ENCODE data around the gene TIGIT.
"Not testable (repeated sequence)": the region's sequence is repeated elsewhere in the genome, so short reads cannot be mapped to it uniquely, and the experiment has no call there.

Gene TIGIT

DNA sequence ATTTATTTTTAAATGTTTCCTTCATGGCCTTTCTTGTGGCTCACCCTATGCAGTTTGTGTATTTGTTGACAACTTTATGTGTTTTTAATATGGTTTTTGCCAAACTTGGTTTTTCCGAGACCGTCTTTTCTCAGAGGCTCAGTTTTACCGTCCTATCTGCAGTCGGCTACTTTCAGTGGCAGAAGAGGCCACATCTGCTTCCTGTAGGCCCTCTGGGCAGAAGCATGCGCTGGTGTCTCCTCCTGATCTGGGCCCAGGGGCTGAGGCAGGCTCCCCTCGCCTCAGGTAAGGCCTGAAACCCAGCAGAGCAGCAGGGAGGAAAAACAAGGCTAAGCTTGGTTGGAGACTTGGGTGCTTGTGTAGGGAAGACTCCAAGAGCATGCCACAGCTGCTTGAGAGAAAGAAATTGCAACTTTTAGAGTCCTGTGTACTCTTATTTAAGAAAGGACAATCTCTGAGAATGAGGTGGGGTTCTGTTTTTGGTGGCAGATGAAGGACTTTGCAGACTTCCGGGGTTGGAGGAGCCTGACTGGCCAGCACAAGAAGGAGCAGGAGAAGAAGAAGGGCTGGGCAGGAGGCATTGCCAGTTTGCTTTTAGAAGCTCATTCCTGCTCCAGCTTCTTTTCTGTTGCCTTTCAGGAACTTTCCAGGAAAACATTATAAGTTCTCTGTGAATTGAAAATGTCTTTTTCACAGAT, at the start of gene TIGIT:
Gene TIGIT (plus strand): TSS at position 191 of the 698 bp plus-strand sequence. CDS start 34 bp downstream, at position 225.
- DNase-seq: no peak

DNA sequence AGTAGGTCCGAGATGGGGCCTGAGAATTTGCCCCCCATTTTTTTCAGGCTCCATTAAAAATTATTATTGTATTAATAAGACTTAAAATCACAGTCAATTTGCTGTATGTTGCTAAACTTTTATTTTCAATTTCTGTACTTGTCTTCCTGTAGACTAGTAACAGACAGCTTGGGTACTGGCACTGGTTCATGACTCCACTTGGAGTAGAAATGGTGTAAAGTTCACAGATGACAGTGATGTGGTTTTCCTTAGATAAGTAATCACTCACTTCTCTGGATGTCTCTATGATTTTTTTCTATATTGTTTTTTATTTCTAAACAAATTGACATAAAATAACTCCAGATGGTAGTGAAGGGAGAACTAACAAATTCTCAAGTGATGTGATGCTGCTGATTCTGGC, 40.9 kb upstream of the TIGIT start:
- no peak for DNase-seq

DNA sequence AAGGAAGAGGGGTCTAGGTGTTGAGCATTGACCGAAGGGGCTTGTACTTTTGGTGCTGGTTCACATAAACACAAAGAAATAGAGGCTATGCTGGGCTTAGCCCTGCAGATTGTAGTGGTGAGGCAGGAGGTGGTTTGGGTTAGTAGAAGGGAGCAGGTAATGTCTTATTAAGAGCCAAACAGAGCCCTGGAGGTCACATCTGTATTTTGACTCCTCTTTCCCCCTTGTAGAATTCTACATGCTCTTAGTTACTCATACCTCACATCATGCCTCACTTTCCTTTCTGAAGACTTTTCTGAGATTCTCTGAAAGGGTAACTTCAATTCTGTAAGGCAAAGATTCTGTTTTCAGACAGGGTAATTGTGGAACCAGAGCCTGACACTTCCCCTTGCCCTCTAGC, 40.3 kb upstream of the TIGIT start:
- no peak for DNase-seq

DNA sequence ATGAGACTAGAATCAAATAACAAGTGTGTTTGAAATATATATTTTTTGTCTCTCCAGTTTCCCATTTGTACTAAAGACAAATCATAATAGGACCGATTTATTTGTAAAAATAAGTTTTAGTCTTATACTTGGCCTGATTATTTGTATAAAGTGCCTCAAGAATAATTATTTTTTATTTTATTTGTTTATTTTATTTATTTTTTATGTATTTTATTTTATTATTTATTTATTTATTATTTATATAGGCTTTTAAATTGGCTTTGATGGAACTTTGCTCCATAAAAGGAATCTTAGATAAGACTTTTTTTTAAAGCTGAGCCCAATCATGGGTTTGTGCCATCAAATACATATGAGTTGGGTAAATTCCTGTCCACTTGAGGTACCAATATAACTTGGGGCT, 34.3 kb upstream of the TIGIT start:
- no peak for DNase-seq

DNA sequence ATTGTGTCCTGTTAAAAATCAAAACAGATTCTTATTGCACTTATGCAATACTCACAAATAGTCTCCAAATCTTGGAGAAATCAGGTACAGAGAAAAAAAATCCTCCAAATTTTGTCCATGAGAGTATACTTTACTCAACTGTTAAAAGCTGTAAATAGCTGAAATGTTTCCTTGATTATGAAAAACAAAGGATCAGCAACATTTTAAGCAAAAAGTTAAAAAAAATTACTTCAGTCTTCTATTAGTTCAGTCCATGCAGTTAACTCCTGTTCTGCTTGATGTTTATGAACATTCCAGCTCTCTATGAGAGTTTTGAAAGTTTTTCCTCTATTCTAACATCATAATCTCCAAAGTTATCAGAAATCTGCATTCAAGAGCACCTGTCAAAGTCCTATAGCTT, 33.7 kb upstream of the TIGIT start:
- no peak for DNase-seq

DNA sequence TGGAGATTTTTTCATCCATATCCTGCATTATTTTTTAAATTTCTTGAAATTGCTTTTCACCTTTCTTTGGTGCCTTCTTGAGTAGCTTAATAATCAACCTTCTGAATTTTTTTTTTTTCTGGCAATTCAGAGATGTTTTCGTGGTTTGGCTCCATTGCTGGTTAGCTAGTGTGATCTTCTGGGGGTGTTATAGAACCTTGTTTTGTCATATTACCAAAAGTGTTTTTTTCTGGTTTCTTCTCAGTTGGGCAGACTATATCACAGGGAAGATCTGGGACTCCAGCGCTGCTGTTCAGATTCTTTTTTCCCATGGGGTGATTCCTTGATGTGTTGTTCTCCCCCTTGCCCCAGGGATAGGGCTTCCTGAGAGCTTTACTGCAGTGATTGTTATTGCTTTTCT, 23.8 kb upstream of the TIGIT start:
- no peak for DNase-seq

DNA sequence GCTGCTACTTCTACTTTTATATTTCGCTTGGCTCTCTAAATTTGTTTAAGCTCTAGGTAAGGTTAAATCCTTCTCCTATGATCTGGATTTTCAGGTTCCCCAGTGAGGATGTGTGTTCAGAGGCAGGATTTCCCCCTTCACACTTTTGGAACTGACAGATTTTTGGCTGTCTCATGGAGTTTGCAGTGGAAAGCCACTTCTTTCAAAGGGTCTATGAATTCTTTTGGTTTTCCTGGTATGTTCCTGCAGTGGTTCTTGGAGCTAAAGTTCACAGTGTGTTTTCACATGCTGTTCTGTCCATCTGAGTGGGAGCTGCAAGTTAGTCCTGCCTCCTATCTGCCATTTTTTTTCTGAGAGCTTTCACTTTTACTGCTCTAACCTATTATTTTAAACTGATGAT, 21.6 kb upstream of the TIGIT start:
- no peak for DNase-seq

DNA sequence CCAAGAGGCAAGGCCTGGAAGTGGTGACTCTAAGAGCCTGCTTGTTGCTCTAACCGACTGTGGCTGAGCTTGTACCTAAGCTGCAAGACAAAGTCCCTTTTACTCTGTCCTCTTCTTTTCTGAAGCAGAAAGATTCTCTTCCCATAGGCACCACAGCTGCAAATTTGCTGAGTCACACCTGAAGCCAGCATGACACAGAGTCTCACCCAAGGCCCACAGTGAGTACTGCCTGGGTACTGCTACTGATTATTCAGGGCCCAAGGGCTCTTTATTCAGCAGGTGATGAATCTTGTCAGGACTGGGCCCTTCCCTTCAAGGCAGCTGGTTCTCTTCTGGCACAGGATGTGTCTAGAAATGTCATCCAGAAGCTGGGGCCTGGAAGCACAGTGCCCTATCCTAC, 18.9 kb upstream of the TIGIT start:
- DNase-seq: no peak

DNA sequence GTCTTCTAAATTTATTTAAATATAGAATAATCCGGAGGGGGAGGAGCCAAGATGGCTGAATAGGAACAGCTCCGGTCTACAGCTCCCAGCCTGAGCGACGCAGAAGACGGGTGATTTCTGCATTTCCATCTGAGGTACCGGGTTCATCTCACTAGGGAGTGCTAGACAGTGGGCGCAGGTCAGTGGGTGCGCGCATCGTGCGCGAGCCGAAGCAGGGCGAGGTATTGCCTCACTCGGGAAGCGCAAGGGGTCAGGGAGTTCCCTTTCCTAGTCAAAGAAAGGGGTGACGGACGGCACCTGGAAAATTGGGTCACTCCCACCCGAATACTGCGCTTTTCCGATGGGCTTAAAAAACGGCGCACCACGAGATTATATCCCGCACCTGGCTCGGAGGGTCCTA, 17.0 kb upstream of the TIGIT start:
- DNase-seq: not testable (repeated sequence)

DNA sequence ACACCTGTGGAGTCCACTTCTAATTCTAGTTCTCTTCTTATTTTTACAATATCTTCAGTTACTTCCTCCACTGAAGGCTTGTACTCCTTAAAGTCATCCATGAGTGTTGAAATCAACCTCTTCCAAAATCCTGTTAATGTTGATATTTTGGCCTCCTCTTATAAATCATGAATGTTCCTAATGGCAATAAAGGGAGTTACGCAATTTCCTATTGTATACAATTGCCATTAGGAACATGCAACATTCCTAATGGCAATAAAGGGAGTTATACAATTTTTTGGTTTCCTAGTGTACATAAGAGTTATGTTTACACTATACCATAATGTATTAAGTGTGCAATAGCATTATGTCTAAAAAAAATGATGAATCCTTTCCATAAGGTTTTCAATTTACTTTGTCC, 9.2 kb upstream of the TIGIT start:
- no peak for DNase-seq

DNA sequence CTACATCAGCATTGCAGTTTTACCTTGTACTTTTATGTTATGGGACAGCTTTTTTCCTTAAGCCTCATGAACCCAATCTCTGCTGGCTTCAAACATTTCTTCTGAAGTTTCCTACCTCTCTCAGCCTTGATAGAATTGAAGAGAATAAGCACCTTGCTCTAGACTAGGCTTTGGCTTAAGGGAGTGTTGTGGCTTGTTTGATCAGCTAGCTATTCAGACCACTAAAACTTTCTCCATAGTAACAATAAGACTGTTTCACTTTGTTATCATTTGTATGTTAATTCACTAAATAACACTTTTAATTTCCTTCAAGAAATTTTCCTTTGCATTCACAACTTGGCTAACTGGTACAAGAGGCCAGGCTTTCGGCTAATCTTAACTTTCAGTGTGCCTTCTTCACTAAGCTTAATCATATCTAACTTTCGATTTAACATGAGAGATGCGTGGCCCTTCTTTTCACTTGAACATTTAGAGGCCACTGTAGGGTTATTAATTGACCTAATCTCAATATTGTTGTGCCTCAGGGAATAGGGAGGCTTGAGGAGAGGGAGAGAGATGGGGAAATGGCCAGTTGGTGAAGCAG, 8.1 kb upstream of the TIGIT start:
- no peak for DNase-seq

DNA sequence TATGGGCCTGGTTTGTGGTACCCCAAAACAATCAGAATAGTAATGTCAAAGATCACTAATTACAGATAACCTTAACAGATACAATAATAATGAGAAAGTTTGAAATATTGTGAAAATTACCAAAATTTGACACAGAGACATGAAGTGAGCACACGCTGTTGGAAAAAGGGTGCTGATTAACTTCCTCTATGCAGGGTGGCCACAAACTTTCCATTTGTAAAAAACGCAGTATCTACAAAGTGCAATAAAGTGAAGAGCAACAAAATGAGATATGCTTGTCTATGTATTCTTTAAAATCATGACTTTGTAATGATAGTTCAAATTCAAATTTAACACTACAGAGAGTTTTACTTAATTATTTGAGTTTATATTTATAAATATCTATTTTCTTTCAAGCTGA, 7.6 kb upstream of the TIGIT start:
- DNase-seq: no peak

DNA sequence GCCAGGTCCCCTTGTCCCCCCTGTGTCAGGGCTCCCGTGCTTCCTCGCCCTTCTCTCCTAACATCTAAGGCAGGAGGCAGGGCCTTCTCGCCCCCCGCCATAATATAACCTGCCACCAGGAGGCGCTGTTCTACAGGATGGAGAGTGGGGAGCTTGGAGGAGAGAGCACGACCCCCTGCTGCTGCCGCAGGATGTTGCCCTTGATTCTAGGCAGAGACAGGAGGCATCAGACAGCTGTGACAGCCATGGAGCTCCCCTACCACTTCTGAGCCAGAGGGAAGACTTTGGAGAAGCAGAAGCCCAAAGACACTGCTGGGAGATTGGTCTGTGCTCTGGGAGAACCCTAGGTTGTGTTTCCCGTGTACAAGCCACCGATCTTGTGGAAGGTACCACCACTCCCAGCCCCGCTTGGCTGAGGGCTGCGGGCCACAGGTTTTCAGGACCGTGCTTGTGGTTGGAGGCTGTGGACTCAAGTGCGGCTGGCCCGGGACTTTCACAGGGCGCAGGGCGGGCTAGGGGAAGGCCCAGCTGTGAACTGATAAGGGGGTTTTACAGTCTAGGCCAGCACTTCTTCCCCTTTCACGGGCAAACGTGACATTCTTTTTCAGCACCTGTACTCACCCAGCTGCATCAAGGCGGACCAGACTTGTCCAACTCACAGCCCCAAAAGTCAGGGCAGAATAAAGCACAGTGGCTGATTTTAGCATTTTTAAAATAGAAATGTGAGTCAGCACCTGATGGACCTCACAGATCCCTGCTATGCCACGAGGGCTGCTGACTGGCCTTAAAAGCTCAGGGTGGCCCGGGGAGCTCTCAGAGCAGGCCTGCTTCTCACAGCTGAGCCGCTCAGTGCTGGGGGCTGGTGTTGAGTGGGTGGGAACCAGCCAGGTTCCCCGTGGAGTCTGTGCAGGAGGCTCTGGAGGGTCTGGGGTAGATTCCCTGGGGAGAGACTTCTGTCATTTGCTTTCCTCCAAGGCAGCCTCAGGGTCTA, 2.6 kb upstream of the TIGIT start:
- DNase-seq: peak; percentile 12 to 67 (median 25)

DNA sequence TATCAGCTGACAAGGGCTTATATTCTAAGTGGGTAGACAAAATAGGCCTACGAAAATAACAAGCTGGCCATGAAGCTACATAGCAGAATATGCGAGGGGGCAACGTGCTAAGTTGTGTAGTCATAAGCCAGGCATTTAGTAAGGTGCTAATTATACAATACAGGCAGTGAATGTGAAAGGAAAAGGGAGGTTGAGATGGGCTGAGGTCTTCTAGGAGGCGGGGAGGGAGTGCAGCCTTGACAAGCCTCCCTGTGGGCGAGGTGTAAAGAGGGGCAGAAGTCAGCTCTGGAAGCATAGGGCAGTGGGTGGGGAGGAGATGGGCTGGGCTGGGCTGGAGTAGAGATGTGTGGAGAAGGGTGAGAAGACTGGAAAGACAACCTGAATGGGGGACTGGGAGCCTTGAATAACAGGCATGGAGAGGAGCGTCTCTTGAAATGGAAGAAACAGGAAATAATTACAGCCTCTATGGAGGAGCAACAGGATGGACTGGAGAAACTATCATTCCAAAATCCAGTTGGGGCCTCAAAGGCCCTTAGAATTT, 1.2 kb downstream of the TIGIT start:
- DNase-seq: no peak

DNA sequence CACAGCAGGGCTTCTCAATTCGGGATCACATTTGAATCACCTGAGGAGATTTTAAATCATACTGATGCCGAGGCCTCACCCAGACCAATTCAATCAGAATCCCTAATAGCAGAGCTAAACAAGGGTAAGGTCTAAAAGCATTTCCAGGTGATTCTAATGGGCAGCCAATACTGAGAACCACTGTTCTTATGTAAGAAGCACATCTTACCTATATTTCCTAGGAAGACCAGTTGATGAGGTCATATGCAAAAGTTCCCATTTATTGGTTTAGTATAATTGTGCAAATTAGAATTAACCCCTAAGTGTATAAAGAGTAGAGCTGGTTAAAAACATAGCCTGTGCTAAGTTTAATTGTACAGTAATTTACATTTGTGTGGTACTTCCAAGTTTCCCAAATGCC, 2.1 kb downstream of the TIGIT start:
- no peak for DNase-seq

DNA sequence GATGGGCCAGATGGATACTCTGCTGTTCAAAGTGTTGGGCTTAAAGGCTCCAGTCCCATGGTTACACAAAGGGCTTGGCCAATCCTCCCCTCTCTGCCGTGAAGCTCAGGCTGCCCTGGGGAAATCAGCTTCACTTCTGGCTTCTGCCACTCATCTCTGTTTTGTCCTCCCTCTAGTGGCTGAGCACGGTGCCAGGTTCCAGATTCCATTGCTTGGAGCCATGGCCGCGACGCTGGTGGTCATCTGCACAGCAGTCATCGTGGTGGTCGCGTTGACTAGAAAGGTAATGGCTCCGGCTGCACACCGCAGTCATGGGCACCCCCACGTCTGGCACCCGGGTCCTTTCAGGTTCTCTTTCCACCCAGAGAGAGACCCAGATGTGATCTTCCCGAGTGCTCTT, 5.6 kb downstream of the TIGIT start:
- peak in 1 of 3 experiments; percentile 42 for DNase-seq

DNA sequence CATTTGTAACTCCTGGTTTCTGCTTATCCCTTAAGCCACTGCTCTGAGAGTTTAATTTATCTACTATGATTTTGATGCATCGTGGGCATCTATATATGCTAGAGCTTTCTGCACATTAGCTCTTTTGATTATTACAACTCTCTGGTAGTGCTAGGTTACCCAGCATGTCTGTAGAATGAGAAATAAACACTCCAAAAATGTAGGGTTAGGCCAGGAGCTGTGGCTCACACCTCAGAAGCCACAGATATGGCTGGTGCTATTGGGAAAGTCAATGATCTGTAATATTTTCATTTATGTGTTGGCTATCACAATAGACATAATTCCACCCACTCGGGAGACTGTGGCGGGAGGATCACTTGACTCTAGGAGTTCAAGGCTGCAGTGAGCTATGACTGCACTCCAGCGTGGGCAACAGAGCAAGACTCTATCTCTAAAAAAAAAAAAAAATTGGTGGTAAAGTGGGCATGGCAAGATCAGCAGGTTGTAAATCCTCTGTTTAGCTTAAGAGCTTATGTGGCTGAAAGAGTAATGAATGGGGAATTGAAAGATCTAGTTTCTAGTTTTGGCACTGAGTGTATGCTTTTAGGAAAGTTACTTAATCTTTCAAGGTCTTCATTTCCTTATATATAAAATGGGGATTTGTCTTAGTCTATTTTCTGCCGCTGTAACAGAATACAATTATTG, 6.3 kb downstream of the TIGIT start:
- no peak for DNase-seq

DNA sequence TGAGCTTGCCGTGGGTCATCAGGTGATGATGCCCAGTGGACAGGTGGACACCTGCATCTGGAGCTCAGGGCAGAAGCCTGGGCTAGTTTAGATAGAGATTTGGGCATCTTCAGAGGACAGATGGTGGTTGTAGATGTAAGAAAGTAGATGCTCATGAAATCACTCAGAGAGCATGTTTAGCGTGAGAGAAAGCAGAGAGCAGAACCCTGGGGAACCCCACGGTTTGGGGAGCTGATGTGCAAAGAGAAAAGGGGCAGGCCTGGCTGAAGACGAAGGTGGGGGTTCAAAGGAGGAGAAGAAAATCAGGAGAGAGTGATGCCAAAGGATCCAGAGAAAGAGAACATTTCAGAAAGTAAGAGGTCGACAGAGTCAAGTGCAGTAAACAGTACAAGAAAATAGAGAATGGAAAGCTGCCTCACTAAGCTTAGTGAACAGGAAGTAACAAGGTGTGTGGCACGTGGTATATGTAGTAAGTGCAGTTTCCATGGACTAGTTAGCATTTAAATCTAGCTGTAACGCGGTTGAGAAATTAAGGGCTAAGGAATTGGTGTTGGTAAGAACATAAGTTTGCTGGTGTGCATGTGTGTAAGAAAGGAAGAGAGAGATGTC, 13.5 kb downstream of the TIGIT start:
- no peak for DNase-seq

DNA sequence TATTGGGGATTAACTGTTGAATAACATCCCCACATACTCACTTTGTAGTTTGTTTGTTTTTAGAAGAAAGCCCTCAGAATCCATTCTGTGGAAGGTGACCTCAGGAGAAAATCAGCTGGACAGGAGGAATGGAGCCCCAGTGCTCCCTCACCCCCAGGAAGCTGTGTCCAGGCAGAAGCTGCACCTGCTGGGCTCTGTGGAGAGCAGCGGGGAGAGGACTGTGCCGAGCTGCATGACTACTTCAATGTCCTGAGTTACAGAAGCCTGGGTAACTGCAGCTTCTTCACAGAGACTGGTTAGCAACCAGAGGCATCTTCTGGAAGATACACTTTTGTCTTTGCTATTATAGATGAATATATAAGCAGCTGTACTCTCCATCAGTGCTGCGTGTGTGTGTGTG, 14.0 kb downstream of the TIGIT start:
- DNase-seq: no peak

DNA sequence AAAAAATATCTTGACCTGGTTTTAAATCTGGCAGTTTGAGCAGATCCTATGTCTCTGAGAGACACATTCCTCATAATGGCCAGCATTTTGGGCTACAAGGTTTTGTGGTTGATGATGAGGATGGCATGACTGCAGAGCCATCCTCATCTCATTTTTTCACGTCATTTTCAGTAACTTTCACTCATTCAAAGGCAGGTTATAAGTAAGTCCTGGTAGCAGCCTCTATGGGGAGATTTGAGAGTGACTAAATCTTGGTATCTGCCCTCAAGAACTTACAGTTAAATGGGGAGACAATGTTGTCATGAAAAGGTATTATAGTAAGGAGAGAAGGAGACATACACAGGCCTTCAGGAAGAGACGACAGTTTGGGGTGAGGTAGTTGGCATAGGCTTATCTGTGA, 14.5 kb downstream of the TIGIT start:
- DNase-seq: no peak

DNA sequence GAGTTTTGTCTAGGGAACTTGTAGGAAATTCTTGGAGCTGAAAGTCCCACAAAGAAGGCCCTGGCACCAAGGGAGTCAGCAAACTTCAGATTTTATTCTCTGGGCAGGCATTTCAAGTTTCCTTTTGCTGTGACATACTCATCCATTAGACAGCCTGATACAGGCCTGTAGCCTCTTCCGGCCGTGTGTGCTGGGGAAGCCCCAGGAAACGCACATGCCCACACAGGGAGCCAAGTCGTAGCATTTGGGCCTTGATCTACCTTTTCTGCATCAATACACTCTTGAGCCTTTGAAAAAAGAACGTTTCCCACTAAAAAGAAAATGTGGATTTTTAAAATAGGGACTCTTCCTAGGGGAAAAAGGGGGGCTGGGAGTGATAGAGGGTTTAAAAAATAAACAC, 15.0 kb downstream of the TIGIT start:
- no peak for DNase-seq

DNA sequence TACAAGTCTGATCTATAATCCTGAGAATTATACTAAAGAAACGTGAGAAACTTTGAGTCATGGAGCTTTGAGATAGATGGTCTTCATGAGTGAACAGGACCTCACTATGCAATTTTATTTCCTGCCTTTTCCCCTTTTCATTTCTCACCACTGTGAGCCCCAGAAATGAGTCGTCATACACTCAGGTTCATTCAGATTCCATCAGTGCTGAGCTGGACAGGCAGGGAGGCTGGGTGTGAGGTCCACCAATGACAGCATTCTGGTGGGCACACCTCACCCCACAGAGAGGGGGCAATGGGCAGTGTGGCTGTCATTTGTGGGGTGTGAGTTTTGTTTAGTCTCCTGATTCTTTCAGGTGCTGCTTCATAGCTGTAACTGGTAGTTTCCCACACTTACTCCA, 16.9 kb downstream of the TIGIT start:
- DNase-seq: no peak

DNA sequence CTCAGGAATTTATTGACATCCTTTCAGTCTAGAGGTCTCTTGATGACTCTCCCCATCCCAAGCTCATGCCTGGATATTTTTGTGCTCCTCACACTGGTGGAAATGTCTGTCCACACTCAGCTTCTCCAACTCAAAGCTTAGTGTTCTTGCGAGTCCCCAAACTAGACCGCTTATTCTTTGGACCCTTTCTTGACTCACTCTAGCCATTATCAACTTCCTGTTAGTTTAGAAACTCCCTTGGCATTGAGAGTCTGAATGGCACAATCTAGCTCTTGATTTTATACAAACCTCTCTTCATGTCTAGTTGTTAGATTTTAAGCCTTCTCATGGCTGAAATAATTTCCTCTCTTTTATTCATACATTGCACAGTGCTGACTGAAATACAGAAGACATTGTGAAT, 19.6 kb downstream of the TIGIT start:
- DNase-seq: no peak
